ENCODE results near the gene TMEM31. TPM values are rescaled to one million over a fixed set of nuclear protein-coding genes. Genes with fewer than 3 reads are reported as not detected.

The TMEM31 gene
- total and polyA plus RNA-seq, 2 of the 4 experiments (the other 2 are of a cell fraction) = 0.17 TPM; not detected in 1

GRCh38 chrX:103718120-103718519 is 7.4 kb downstream of the TMEM31 start:
- Histone ChIP-seq H3K18ac (ENCODE audit: low read depth, low read length) (no peak overlapping the region), H4K5ac (ENCODE audit: low read depth, low read length) (no peak overlapping the region), H3K4me3 (ENCODE audit: insufficient read depth, low read depth, low read length) (no peak overlapping the region), H3K4me2 (ENCODE audit: low read depth, low read length) (no peak overlapping the region), H3K9me1 (ENCODE audit: insufficient read depth, low read length) (peaks cover 4% of the 10 kb centered on the region; the same call in 1 of the 2 replicates), H4K8ac (ENCODE audit: low read depth in 2 of 2, low read length in 2 of 2) (no peak overlapping the region), H3K27ac (ENCODE audit: insufficient read depth, low read length) (no peak overlapping the region), H3K56ac (ENCODE audit: extremely low read depth, insufficient read depth, low read length) (no peak overlapping the region), H3K14ac (replicated peaks; ENCODE audit: low read depth, low read length) (no peak overlapping the region), H2BK20ac (ENCODE audit: low read depth, low read length) (peak overlapping the region; percentile 27), H2BK5ac (ENCODE audit: low read depth, low read length, poor library complexity, severe bottlenecking) (no peak overlapping the region), H2AK9ac (replicated peaks; ENCODE audit: low read depth, low read length, poor library complexity) (no peak overlapping the region), H3K36me3 (ENCODE audit: control insufficient read depth, insufficient read depth, low read length) (no peaks in the 10 kb centered on the region), H4K91ac (ENCODE audit: insufficient read depth, low read depth, low read length) (peak overlapping the region; percentile 42; the same call in 1 of the 2 replicates), H3K4ac (ENCODE audit: low read depth, low read length) (no peak overlapping the region), H4K20me1 (ENCODE audit: insufficient read depth, low read length) (no peaks in the 10 kb centered on the region), H2AK5ac (ENCODE audit: low read depth, low read length) (no peak overlapping the region), H3K79me1 (ENCODE audit: low read depth in 1 of 2, low read length in 2 of 2) (no peaks in the 10 kb centered on the region), H3K4me1 (ENCODE audit: control insufficient read depth, insufficient read depth, low read length) (peaks cover 6% of the 10 kb centered on the region), H2BK120ac (ENCODE audit: low read depth, low read length) (peak overlapping the region; percentile 90; the same call in 1 of the 2 replicates), H2BK15ac (ENCODE audit: low read depth, low read length) (peak overlapping the region; percentile 48; the same call in 2 of the 3 replicates), H3K27me3 (ENCODE audit: control insufficient read depth, insufficient read depth, low read length) (peaks cover 3% of the 10 kb centered on the region; the same call in 1 of the 2 replicates), H3K9me3 (ENCODE audit: control insufficient read depth, insufficient read depth, low read length) (no peaks in the 10 kb centered on the region; the same call in 1 of the 2 replicates), H3K9ac (ENCODE audit: low read depth, low read length) (no peak overlapping the region), H3K23ac (ENCODE audit: low read depth, low read length) (no peak overlapping the region), H2AFZ (replicated peaks; ENCODE audit: low read length, poor library complexity) (no peak overlapping the region)
- dilution Hi-C loops (cut with HindIII; ENCODE audit: low sequenced_read_pairs, unreplicated experiment) (no loop called here), intact Hi-C loops (cut with micrococcal nuclease) (no loop called here), in situ Hi-C loops (cut with MboI; ENCODE audit: low sequenced_read_pairs) (no loop called here)
- ChIA-PET POLR2A (ENCODE audit: unreplicated experiment) (no interaction called here), CTCF (no interaction called here)
- no CpG with 5 or more reads among the region's 4 CpGs for WGBS, 2 experiments (ENCODE audit: extremely low coverage in 2 of 2, insufficient read length in 1 of 2)
- ATAC-seq (ENCODE audit: low read depth) = no peak
- DNase-seq = no peak
- no peak for TF ChIP-seq BHLHE40 (IDR thresholded peaks at IDR 0.05; ENCODE audit: low read depth, low read length)
- TF ChIP-seq MAZ (IDR thresholded peaks at IDR 0.05; ENCODE audit: borderline replicate concordance, low read depth, low read length) = no peak
- no peak for TF ChIP-seq RFX5 (IDR thresholded peaks at IDR 0.05; ENCODE audit: low read depth, low read length)
- no peak for TF ChIP-seq FOS (IDR thresholded peaks at IDR 0.05; ENCODE audit: low read depth, low read length)
- TF ChIP-seq CTCF (conservative IDR thresholded peaks at IDR 0.05; ENCODE audit: low read depth, low read length) = no peak
- TF ChIP-seq POLR2A (IDR thresholded peaks at IDR 0.05; ENCODE audit: low read depth, low read length) = no peak
- TF ChIP-seq NFE2L2 (IDR thresholded peaks at IDR 0.05; ENCODE audit: low read depth, low read length) = no peak
- TF ChIP-seq MXI1 (IDR thresholded peaks at IDR 0.05; ENCODE audit: borderline replicate concordance, low read depth, low read length) = no peak
- TF ChIP-seq USF2 (IDR thresholded peaks at IDR 0.05; ENCODE audit: low read depth, low read length) = no peak
- no peak for TF ChIP-seq SMC3 (IDR thresholded peaks at IDR 0.05; ENCODE audit: low read depth, low read length)
- TF ChIP-seq CEBPB (IDR thresholded peaks at IDR 0.05; ENCODE audit: low read depth, low read length) = no peak
- no peak for TF ChIP-seq MAFK (IDR thresholded peaks at IDR 0.05; ENCODE audit: low read depth, low read length)
- no peak for TF ChIP-seq CHD1 (IDR thresholded peaks at IDR 0.05; ENCODE audit: low read depth, low read length)
- no peak for TF ChIP-seq RCOR1 (IDR thresholded peaks at IDR 0.05; ENCODE audit: insufficient replicate concordance, low read length)
- no peak for TF ChIP-seq RAD21 (IDR thresholded peaks at IDR 0.05; ENCODE audit: low read length)
- BruUV-seq (replicated peaks) = no TSS peak

Measured in IMR-90 (cell line).